CD4-positive, alpha-beta T cell treated with Interleukin-15 for 1 hour (primary cell): ENCODE results near the gene AP4S1.
"Not testable (repeated sequence)": the region's sequence is repeated elsewhere in the genome, so short reads cannot be mapped to it uniquely, and the experiment has no call there.

Experiments
- DNase-seq: peaks from one replicate; pipeline ENCODE4 v3.0.0-alpha.2; 2020

Gene AP4S1

GRCh38 chr14:31090883-31091764 lies 65.7 kb downstream of the AP4S1 start:
- DNase-seq, result peak; percentile 65

- DNase-seq, result no peak
These were observed 66.8 kb downstream of the AP4S1 start for GRCh38 chr14:31092160-31092708.

- not testable (repeated sequence) for DNase-seq
These were observed 68.7 kb downstream of the AP4S1 start for GRCh38 chr14:31093884-31094839.

- not testable (repeated sequence) for DNase-seq
These were observed 70.4 kb downstream of the AP4S1 start for GRCh38 chr14:31095817-31096216.

GRCh38 chr14:31096255-31096654 lies 70.8 kb downstream of the AP4S1 start:
- no peak for DNase-seq

- no peak for DNase-seq
These were observed 71.6 kb downstream of the AP4S1 start for GRCh38 chr14:31097081-31097480.

- DNase-seq, result no peak
These were observed 81.3 kb downstream of the AP4S1 start for GRCh38 chr14:31106768-31107167.

GRCh38 chr14:31109257-31109656 lies 83.8 kb downstream of the AP4S1 start:
- no peak for DNase-seq

GRCh38 chr14:31110872-31111271 lies 85.4 kb downstream of the AP4S1 start:
- no peak for DNase-seq

- DNase-seq, result no peak
These were observed 88.3 kb downstream of the AP4S1 start for GRCh38 chr14:31113794-31114193.

- DNase-seq, result no peak
These were observed 93.4 kb downstream of the AP4S1 start for GRCh38 chr14:31118892-31119291.

- no peak for DNase-seq
These were observed 96.7 kb downstream of the AP4S1 start for GRCh38 chr14:31122098-31122611.

GRCh38 chr14:31122921-31123320 lies 97.5 kb downstream of the AP4S1 start:
- DNase-seq, result no peak

GRCh38 chr14:31124197-31124596 lies 98.7 kb downstream of the AP4S1 start:
- no peak for DNase-seq

- DNase-seq, result no peak
These were observed 99.8 kb downstream of the AP4S1 start for GRCh38 chr14:31125231-31125630.

GRCh38 chr14:31126680-31127079 lies 101.2 kb downstream of the AP4S1 start:
- DNase-seq, result no peak

- peak; percentile 44 for DNase-seq
These were observed 102.2 kb downstream of the AP4S1 start for GRCh38 chr14:31127690-31128089.

- no peak for DNase-seq
These were observed 103.4 kb downstream of the AP4S1 start for GRCh38 chr14:31128601-31129526.

GRCh38 chr14:31133133-31133532 lies 107.7 kb downstream of the AP4S1 start:
- DNase-seq, result no peak

- DNase-seq, result no peak
These were observed 111.9 kb downstream of the AP4S1 start for GRCh38 chr14:31137214-31137889.

GRCh38 chr14:31138301-31138700 lies 112.9 kb downstream of the AP4S1 start:
- no peak for DNase-seq
